Esophagus muscularis mucosa (tissue), 4 donors: ENCODE measurements around the gene NHP2. TPM values are rescaled to one million over a fixed set of nuclear protein-coding genes. Genes with fewer than 3 reads are reported as not detected.

Source experiments
- DNase-seq: peaks from one replicate; pipeline ENCODE4 v3.0.0-alpha.2; 2017; ENCODE audit errors: extremely low spot score
- H3K27ac ChIP-seq, 4 donors: fragments of 200-600 bp; sonication (generic); replicated peaks in 1 of 4; 1 replicate in 3 of 4; 2 replicates in 1 of 4; pipeline ENCODE4 v1.5.1; 2016 to 2019; ENCODE audit warnings: mild to moderate bottlenecking in 1 of 4
- H3K27me3 ChIP-seq, 4 donors: fragments of 200-600 bp; sonication (generic); one replicate each; pipeline versions ENCODE4 v1.5.1 to v1.6.0; 2016 to 2019
- H3K36me3 ChIP-seq, 4 donors: fragments of 200-600 bp; sonication (generic); one replicate each; pipeline ENCODE4 v1.5.1; 2016 to 2019
- H3K4me1 ChIP-seq, 4 donors: fragments of 200-600 bp; sonication (generic); one replicate each; pipeline ENCODE4 v1.5.1; 2016 to 2019
- H3K4me3 ChIP-seq, 4 donors: fragments of 200-600 bp; sonication (generic); 1 replicate in 2 of 4; 2 replicates in 2 of 4; pipeline ENCODE4 v1.5.1; 2016 to 2019; ENCODE audit warnings: mild to moderate bottlenecking in 4 of 4, moderate library complexity in 1 of 4
- H3K9me3 ChIP-seq, 4 donors: fragments of 200-600 bp; sonication (generic); 1 replicate in 3 of 4; 2 replicates in 1 of 4; pipeline ENCODE4 v1.5.1; 2016 to 2019
- CTCF ChIP-seq, 3 experiments: fragments of 200-600 bp in 2 of 3; fragments of 450-650 bp in 1 of 3; sonication (generic) in 2 of 3; IDR thresholded peaks; one replicate each; pipeline ENCODE4 v1.5.1; 2017 to 2019; ENCODE audit warnings: antibody characterized with exemption in 3 of 3, mild to moderate bottlenecking in 2 of 3, moderate library complexity in 1 of 3
- EP300 ChIP-seq: sonication (generic); formaldehyde crosslinking; IDR thresholded peaks from one replicate; pipeline ENCODE4 v1.6.1; 2017; ENCODE audit warnings: antibody characterized with exemption
- POLR2A ChIP-seq: fragments of 450-650 bp; IDR thresholded peaks from one replicate; pipeline ENCODE4 v1.6.1; 2017; ENCODE audit warnings: antibody characterized with exemption, moderate library complexity, mild to moderate bottlenecking, low read depth
- POLR2AphosphoS5 ChIP-seq, 2 donors: sonication (generic); formaldehyde crosslinking; IDR thresholded peaks; one replicate each; pipeline ENCODE4 v1.6.1; 2017; ENCODE audit warnings: antibody characterized with exemption in 2 of 2
- WGBS: methylation state at CpG from one replicate; pipeline ENCODE4 v1.1.5; 2018; 5-methylcytosine and 5-hydroxymethylcytosine counted together
- intact Hi-C: fragments of 100-400 bp; cut with DNase I; formaldehyde crosslinking; loops from one replicate; pipeline ENCODE4 v1.15.1; 2023
- total RNA-seq, 4 donors: library from RNA; depleted of rRNA; stranded (reverse); fragments of >200 nt; gene quantifications; one replicate each; pipeline versions ENCODE4 v1.1.0 to v1.2.1, GENCODE V29; 2016

The NHP2 gene
- total RNA-seq, 4 donors from 2014 or later: 109 to 215 (median 162) TPM

- Histone ChIP-seq H3K27me3 (peaks cover 0 to 9% (median 0%) of the 10 kb centered on the region in 4 donors), H3K4me1 (no peaks in the 10 kb centered on the region), H3K9me3 (no peaks in the 10 kb centered on the region), H3K4me3 (no peak overlapping the region), H3K27ac (no peak overlapping the region), H3K36me3 (no peaks in the 10 kb centered on the region)
- intact Hi-C loops: no loop called here
- TF ChIP-seq CTCF (IDR thresholded peaks at IDR 0.05) (no peak), POLR2A (no peak), POLR2AphosphoS5 (IDR thresholded peaks at IDR 0.05) (no peak), EP300 (no peak)
- 59% methylated on average over 6 of the region's 6 CpGs for WGBS
- no peak for DNase-seq
Observed at GRCh38 chr5:178186427-178186826, 32.7 kb upstream of the NHP2 start.

GRCh38 chr5:178182158-178182876, 28.6 kb upstream of the NHP2 start:
- no peak for DNase-seq
- H3K27ac ChIP-seq: no peak overlapping the region
- WGBS: 43% methylated on average over 4 of the region's 4 CpGs
- no peaks in the 10 kb centered on the region for H3K4me1 ChIP-seq
- H3K9me3 ChIP-seq: no peaks in the 10 kb centered on the region
- peaks cover 0 to 14% (median 0%) of the 10 kb centered on the region in 4 donors for H3K27me3 ChIP-seq
- H3K36me3 ChIP-seq: no peaks in the 10 kb centered on the region
- no peak overlapping the region for H3K4me3 ChIP-seq
- TF ChIP-seq EP300: no peak
- TF ChIP-seq POLR2AphosphoS5 (IDR thresholded peaks at IDR 0.05): no peak
- no peak for TF ChIP-seq CTCF (IDR thresholded peaks at IDR 0.05)
- TF ChIP-seq POLR2A: no peak
- intact Hi-C loops: no loop called here

GRCh38 chr5:178180141-178180863, 26.6 kb upstream of the NHP2 start:
- intact Hi-C loops: no loop called here
- Histone ChIP-seq H3K36me3 (no peaks in the 10 kb centered on the region), H3K4me3 (no peak overlapping the region), H3K4me1 (no peaks in the 10 kb centered on the region), H3K27ac (no peak overlapping the region), H3K27me3 (peaks cover 0 to 14% (median 0%) of the 10 kb centered on the region in 4 donors), H3K9me3 (no peaks in the 10 kb centered on the region)
- TF ChIP-seq POLR2A: no peak
- TF ChIP-seq EP300: no peak
- no peak for TF ChIP-seq POLR2AphosphoS5 (IDR thresholded peaks at IDR 0.05)
- no peak for TF ChIP-seq CTCF (IDR thresholded peaks at IDR 0.05)
- 40% methylated on average over 9 of the region's 9 CpGs for WGBS
- DNase-seq: no peak

- 88% methylated on average over 6 of the region's 8 CpGs for WGBS
- no peaks in the 10 kb centered on the region for H3K4me1 ChIP-seq
- TF ChIP-seq POLR2A: no peak
- TF ChIP-seq POLR2AphosphoS5 (IDR thresholded peaks at IDR 0.05): no peak
- TF ChIP-seq EP300: no peak
- TF ChIP-seq CTCF (IDR thresholded peaks at IDR 0.05): no peak
- no peak overlapping the region for H3K27ac ChIP-seq
- no peaks in the 10 kb centered on the region for H3K9me3 ChIP-seq
- intact Hi-C loops: no loop called here
- no peak for DNase-seq
- peaks cover 0 to 14% (median 0%) of the 10 kb centered on the region in 4 donors for H3K27me3 ChIP-seq
- no peaks in the 10 kb centered on the region for H3K36me3 ChIP-seq
- no peak overlapping the region for H3K4me3 ChIP-seq
Observed at GRCh38 chr5:178177569-178177968, 23.9 kb upstream of the NHP2 start.
